ENCODE data around the gene TAPT1.

Gene TAPT1

GRCh38 chr4:16140231-16140878 lies 85.9 kb downstream of the TAPT1 start:
- Histone ChIP-seq H3K36me3 (ENCODE audit: insufficient read depth, low read depth, low read length) (no peaks in the 10 kb centered on the region), H3K27ac (ENCODE audit: low read length) (no peak overlapping the region), H3K9me3 (ENCODE audit: insufficient read depth, low read depth, low read length) (peaks cover 10% of the 10 kb centered on the region), H3K27me3 (ENCODE audit: insufficient read depth, low read length) (no peaks in the 10 kb centered on the region), H3K9ac (ENCODE audit: low read depth, low read length) (no peak overlapping the region), H3K4me1 (ENCODE audit: insufficient read depth, low read length) (no peaks in the 10 kb centered on the region), H3K4me3 (ENCODE audit: low read length) (no peak overlapping the region)

DNA sequence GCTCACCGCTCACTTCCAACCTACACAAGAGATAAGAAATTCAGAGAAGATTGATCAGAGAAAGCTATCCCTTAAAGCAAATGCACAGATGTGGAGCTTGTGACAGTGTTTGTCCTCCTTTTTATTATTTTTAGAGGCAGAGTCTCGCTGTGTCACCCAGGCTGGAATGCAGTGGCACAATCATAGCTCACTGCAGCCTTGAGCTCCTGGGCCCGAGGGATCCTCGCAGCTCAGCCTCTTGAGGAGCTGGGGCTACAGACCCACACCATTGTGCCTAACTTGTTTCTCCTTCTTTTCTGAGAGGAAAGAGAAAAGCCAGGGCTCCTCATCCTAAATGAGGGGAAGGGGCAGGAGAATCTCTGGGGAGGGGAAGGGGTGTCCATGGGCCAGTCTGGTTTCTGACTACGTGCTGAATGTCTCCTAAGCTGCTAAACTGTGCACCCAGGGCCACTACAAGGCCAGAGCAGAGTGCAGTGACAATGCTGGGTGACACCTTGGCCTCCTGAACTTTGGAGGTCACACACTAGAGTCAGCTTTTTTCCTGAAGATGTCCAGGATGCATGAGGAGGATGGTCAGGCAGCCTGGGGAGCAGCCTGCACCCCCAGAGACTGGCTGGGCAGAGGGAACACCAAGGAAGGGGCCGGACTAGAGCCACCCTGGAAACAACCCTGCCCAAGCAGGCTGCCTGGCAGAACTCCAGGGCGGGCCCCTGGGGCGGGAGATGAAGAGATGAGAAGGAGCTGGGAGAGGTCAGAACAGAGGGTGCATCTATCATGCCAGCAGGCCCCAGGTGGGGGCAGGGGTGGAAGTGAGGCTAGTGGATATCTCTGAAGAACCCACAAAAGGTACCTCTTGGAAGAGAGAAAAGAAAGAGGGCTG lies 87.0 kb downstream of the TAPT1 start:
- no peaks in the 10 kb centered on the region for H3K4me1 ChIP-seq (ENCODE audit: insufficient read depth, low read length)
- H3K9me3 ChIP-seq (ENCODE audit: insufficient read depth, low read depth, low read length), result peaks cover 4% of the 10 kb centered on the region; the same call in 1 of the 2 replicates
- no peak overlapping the region for H3K27ac ChIP-seq (ENCODE audit: low read length)

GRCh38 chr4:16136827-16137226 lies 89.4 kb downstream of the TAPT1 start:
- H3K27me3 ChIP-seq (ENCODE audit: insufficient read depth, low read length), result no peaks in the 10 kb centered on the region
- H3K4me1 ChIP-seq (ENCODE audit: insufficient read depth, low read length), result no peaks in the 10 kb centered on the region
- no peaks in the 10 kb centered on the region for H3K9me3 ChIP-seq (ENCODE audit: insufficient read depth, low read depth, low read length)

More for the DNA sequence above, 87.0 kb downstream of the TAPT1 start:
- Histone ChIP-seq H3K36me3 (ENCODE audit: insufficient read depth, low read depth, low read length) (no peaks in the 10 kb centered on the region), H3K27me3 (ENCODE audit: insufficient read depth, low read length) (no peaks in the 10 kb centered on the region), H3K4me3 (ENCODE audit: low read length) (no peak overlapping the region), H3K9ac (ENCODE audit: low read depth, low read length) (no peak overlapping the region)

GRCh38 chr4:16136311-16136710 lies 90.0 kb downstream of the TAPT1 start:
- H3K27ac ChIP-seq (ENCODE audit: low read length), result no peak overlapping the region
- H3K27me3 ChIP-seq (ENCODE audit: insufficient read depth, low read length), result no peaks in the 10 kb centered on the region

More at GRCh38 chr4:16136827-16137226, 89.4 kb downstream of the TAPT1 start:
- H3K9ac ChIP-seq (ENCODE audit: low read depth, low read length), result no peak overlapping the region
- H3K36me3 ChIP-seq (ENCODE audit: insufficient read depth, low read depth, low read length), result no peaks in the 10 kb centered on the region
- H3K4me3 ChIP-seq (ENCODE audit: low read length), result no peak overlapping the region
- H3K27ac ChIP-seq (ENCODE audit: low read length), result no peak overlapping the region

GRCh38 chr4:16133406-16133805 lies 92.9 kb downstream of the TAPT1 start:
- Histone ChIP-seq H3K27me3 (ENCODE audit: insufficient read depth, low read length) (no peaks in the 10 kb centered on the region), H3K9me3 (ENCODE audit: insufficient read depth, low read depth, low read length) (no peaks in the 10 kb centered on the region), H3K36me3 (ENCODE audit: insufficient read depth, low read depth, low read length) (no peaks in the 10 kb centered on the region), H3K27ac (ENCODE audit: low read length) (no peak overlapping the region), H3K4me3 (ENCODE audit: low read length) (no peak overlapping the region), H3K4me1 (ENCODE audit: insufficient read depth, low read length) (no peaks in the 10 kb centered on the region), H3K9ac (ENCODE audit: low read depth, low read length) (no peak overlapping the region)

More at GRCh38 chr4:16136311-16136710, 90.0 kb downstream of the TAPT1 start:
- no peaks in the 10 kb centered on the region for H3K4me1 ChIP-seq (ENCODE audit: insufficient read depth, low read length)
- no peaks in the 10 kb centered on the region for H3K9me3 ChIP-seq (ENCODE audit: insufficient read depth, low read depth, low read length)
- H3K36me3 ChIP-seq (ENCODE audit: insufficient read depth, low read depth, low read length), result no peaks in the 10 kb centered on the region
- no peak overlapping the region for H3K9ac ChIP-seq (ENCODE audit: low read depth, low read length)
- H3K4me3 ChIP-seq (ENCODE audit: low read length), result no peak overlapping the region

DNA sequence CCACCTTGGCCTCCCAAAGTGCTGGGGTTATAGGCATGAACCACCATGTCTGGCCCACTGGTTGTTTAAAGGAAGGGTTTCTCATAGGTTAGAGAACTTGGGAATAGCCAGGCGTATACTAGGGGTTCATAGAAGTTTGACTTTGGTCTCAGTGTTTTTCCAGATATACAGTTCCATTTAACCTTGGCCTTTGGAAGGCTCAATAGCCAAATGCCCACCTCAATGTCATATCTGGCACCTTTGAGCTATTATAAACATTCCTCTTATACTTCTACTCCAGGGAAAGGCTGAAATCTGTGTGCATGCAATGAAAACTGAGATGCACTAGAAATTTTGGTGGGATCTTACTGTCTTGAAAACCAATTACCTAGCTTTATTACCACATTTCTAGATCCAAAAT lies 95.0 kb downstream of the TAPT1 start:
- no peak overlapping the region for H3K9ac ChIP-seq (ENCODE audit: low read depth, low read length)
- H3K27ac ChIP-seq (ENCODE audit: low read length), result no peak overlapping the region
- H3K9me3 ChIP-seq (ENCODE audit: insufficient read depth, low read depth, low read length), result no peaks in the 10 kb centered on the region
- H3K4me1 ChIP-seq (ENCODE audit: insufficient read depth, low read length), result no peaks in the 10 kb centered on the region
- no peaks in the 10 kb centered on the region for H3K36me3 ChIP-seq (ENCODE audit: insufficient read depth, low read depth, low read length)
- H3K4me3 ChIP-seq (ENCODE audit: low read length), result no peak overlapping the region
- no peaks in the 10 kb centered on the region for H3K27me3 ChIP-seq (ENCODE audit: insufficient read depth, low read length)

DNA sequence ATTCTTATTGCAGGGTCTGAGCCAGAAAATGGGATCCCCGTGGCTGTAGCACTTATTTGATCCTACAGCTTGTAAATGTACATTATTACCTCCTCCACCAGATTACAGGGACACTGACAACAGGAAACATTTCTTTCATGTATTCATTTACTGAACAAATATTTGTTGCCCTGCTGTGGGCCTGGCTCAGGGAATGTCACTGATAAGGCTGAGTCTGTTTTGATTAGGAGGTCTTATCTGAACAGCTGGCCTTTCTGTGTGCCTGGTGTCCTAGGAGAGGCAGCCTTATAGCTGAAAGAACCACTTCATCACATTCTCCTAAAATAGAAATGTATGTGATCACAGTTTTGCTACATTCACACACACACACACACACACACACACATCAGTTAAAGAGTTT lies 96.9 kb downstream of the TAPT1 start:
- Histone ChIP-seq H3K27ac (ENCODE audit: low read length) (no peak overlapping the region), H3K4me1 (ENCODE audit: insufficient read depth, low read length) (no peaks in the 10 kb centered on the region), H3K4me3 (ENCODE audit: low read length) (no peak overlapping the region), H3K36me3 (ENCODE audit: insufficient read depth, low read depth, low read length) (no peaks in the 10 kb centered on the region), H3K9me3 (ENCODE audit: insufficient read depth, low read depth, low read length) (no peaks in the 10 kb centered on the region), H3K27me3 (ENCODE audit: insufficient read depth, low read length) (no peaks in the 10 kb centered on the region), H3K9ac (ENCODE audit: low read depth, low read length) (no peak overlapping the region)

DNA sequence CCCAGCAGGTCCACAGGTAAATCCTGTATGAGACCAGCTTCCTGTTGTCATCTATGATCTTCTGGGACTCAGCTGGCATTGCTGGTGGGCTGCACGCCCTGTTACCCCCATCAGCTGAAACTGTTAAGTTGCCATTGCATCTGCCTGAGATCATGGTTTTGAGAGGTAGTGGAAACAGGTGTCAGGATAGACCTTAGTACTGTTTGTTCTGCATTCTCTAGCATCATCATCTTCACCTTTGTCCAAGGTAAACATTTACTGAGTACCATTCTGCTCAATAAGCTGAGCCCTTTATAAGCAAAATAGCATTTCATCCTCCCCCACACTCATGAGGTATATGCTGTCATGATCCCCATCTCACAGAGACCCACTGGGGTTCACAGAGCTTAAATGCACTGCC lies 99.6 kb downstream of the TAPT1 start:
- no peaks in the 10 kb centered on the region for H3K9me3 ChIP-seq (ENCODE audit: insufficient read depth, low read depth, low read length)

DNA sequence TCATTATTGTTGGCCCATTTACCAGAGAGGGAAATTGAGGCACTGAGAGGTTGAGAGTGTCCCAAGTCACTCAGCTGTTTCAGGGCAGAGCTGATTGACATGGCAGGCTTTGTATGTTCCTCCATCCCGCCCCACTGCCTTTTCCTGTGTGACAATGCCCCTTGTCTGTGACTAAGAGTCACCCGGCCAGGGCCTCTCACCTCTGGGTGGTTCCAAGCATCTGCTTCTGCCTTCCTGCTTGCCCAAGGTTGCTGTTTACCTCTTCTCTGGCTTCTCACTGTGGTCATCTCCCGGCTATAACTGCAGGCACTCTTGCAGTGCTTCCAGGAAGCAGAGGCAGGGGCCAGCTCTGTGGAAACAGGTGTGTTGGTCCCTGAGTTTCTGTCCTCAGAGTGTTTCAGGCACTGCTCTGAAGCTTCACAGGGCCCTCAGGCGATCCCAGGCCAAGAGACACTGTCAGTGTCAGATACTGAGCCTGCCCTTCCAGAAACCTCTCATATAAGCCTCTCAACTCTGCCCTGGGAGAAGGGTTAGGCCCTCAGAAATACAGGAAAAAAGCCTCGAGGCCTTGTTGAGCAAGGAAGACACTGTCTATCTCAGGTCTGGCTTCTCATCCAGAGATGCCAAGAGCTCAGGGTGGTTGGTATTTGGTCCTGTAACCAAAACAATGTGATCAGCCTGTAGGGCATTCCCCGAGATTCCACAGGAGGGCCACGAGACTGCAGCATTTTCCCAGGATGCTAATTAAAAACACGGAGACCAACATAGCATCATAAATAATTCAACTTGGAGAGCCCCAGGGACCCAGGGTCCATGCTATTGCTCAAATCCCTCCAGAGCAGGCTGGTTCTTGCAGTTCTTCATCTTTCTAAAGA lies 100.5 kb downstream of the TAPT1 start:
- no peaks in the 10 kb centered on the region for H3K27me3 ChIP-seq (ENCODE audit: insufficient read depth, low read length)
- H3K4me1 ChIP-seq (ENCODE audit: insufficient read depth, low read length), result no peaks in the 10 kb centered on the region
- H3K9ac ChIP-seq (ENCODE audit: low read depth, low read length), result no peak overlapping the region
- H3K4me3 ChIP-seq (ENCODE audit: low read length), result no peak overlapping the region
- no peaks in the 10 kb centered on the region for H3K9me3 ChIP-seq (ENCODE audit: insufficient read depth, low read depth, low read length)
- H3K27ac ChIP-seq (ENCODE audit: low read length), result no peak overlapping the region
- H3K36me3 ChIP-seq (ENCODE audit: insufficient read depth, low read depth, low read length), result no peaks in the 10 kb centered on the region

More for the DNA sequence above, 99.6 kb downstream of the TAPT1 start:
- H3K27ac ChIP-seq (ENCODE audit: low read length), result no peak overlapping the region
- H3K9ac ChIP-seq (ENCODE audit: low read depth, low read length), result no peak overlapping the region
- H3K4me1 ChIP-seq (ENCODE audit: insufficient read depth, low read length), result no peaks in the 10 kb centered on the region
- H3K27me3 ChIP-seq (ENCODE audit: insufficient read depth, low read length), result no peaks in the 10 kb centered on the region
- H3K36me3 ChIP-seq (ENCODE audit: insufficient read depth, low read depth, low read length), result no peaks in the 10 kb centered on the region
- no peak overlapping the region for H3K4me3 ChIP-seq (ENCODE audit: low read length)

- H3K9me3 ChIP-seq (ENCODE audit: insufficient read depth, low read depth, low read length), result no peaks in the 10 kb centered on the region
- no peak overlapping the region for H3K27ac ChIP-seq (ENCODE audit: low read length)
- no peaks in the 10 kb centered on the region for H3K4me1 ChIP-seq (ENCODE audit: insufficient read depth, low read length)
- H3K27me3 ChIP-seq (ENCODE audit: insufficient read depth, low read length), result no peaks in the 10 kb centered on the region
- no peaks in the 10 kb centered on the region for H3K36me3 ChIP-seq (ENCODE audit: insufficient read depth, low read depth, low read length)
- no peak overlapping the region for H3K9ac ChIP-seq (ENCODE audit: low read depth, low read length)
- no peak overlapping the region for H3K4me3 ChIP-seq (ENCODE audit: low read length)
Observed at GRCh38 chr4:16124232-16124631, 102.0 kb downstream of the TAPT1 start.

DNA sequence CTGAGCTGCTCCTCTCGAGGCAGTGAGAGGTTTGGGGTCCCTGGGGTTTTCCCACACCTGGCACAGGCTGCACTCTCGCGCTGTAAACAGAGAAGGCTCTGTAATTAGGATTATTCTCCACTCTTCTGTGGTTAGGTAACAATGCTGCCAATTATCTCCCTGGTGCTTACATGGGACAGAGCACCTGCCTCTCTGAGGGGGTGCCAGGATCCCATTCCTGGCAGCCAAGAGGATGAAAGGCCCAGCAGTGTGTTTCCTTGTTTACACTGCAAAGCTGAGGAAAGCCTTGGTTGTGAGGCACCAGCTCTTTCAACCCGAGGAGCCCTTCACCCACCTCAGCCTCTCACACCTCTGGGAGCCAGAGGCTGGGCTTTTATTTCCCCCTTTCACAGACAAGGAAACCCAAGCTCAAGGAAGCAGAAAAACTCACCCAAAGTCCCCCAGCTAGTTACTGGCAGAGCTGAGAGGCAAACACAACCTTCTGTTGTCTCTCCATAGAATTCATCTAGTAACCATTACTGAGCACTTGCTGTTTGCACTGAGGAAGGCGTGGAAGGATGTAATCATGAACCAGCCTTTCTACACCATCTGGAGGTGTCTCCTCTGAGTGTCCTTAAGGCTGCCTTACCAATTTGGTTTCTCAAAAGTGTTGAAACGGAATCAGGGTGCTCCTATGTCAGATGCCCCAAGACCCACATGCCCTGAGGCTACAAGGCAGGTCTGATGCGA lies 102.8 kb downstream of the TAPT1 start:
- H3K4me3 ChIP-seq (ENCODE audit: low read length), result no peak overlapping the region
- no peak overlapping the region for H3K27ac ChIP-seq (ENCODE audit: low read length)
- no peaks in the 10 kb centered on the region for H3K36me3 ChIP-seq (ENCODE audit: insufficient read depth, low read depth, low read length)
- no peaks in the 10 kb centered on the region for H3K4me1 ChIP-seq (ENCODE audit: insufficient read depth, low read length)
- H3K9ac ChIP-seq (ENCODE audit: low read depth, low read length), result no peak overlapping the region
- H3K9me3 ChIP-seq (ENCODE audit: insufficient read depth, low read depth, low read length), result no peaks in the 10 kb centered on the region
- no peaks in the 10 kb centered on the region for H3K27me3 ChIP-seq (ENCODE audit: insufficient read depth, low read length)
